ENCODE results near the gene ACTC1.

ACTC1 gene

DNA sequence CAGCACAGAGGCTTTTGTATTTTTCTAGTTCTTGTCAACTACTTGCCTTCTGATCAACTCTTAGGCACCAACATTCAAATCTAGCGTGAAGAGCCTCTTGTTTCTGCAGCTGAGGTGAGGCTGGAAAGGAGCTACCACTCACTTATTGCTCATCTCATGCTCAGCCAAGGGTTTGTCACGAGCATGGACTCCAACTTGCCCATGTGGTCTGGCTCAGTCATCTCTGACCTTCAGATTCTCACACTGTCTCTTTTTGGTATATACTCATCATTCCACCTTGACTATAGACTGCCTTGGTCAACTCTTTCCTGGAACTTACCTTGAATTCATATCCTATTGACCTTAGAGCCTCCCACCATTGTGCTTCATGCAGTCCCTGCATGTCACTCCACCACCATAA is 35.4 kb downstream of the ACTC1 start:
- DNase-seq (ENCODE audit: extremely low read depth in 1 of 2, low read depth in 1 of 2): no peak

- no peak for DNase-seq (ENCODE audit: extremely low read depth in 1 of 2, low read depth in 1 of 2)
Measured at GRCh38 chr15:34759347-34759746, 36.0 kb downstream of the ACTC1 start.

- no peak for DNase-seq (ENCODE audit: extremely low read depth in 1 of 2, low read depth in 1 of 2)
Measured at GRCh38 chr15:34757262-34757661, 38.1 kb downstream of the ACTC1 start.

DNA sequence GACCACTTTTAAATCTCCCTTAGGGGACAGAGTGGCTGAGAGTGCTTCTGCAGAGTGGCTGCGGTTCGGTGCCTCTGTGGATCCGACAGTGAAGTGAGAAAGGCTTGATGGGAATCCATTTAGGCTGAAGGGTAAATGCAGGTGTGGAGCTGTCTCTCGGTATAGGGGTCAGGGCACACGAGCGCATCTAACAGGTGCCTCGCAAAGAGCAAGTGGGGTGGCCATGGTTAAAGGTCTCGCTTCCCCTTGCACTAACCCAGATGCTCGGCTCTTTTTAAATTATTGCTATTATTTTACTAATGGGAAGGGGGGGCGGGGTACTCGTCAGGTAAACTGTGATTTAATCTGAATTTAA is 40.0 kb downstream of the ACTC1 start:
- DNase-seq (ENCODE audit: extremely low read depth in 1 of 2, low read depth in 1 of 2): no peak

DNA sequence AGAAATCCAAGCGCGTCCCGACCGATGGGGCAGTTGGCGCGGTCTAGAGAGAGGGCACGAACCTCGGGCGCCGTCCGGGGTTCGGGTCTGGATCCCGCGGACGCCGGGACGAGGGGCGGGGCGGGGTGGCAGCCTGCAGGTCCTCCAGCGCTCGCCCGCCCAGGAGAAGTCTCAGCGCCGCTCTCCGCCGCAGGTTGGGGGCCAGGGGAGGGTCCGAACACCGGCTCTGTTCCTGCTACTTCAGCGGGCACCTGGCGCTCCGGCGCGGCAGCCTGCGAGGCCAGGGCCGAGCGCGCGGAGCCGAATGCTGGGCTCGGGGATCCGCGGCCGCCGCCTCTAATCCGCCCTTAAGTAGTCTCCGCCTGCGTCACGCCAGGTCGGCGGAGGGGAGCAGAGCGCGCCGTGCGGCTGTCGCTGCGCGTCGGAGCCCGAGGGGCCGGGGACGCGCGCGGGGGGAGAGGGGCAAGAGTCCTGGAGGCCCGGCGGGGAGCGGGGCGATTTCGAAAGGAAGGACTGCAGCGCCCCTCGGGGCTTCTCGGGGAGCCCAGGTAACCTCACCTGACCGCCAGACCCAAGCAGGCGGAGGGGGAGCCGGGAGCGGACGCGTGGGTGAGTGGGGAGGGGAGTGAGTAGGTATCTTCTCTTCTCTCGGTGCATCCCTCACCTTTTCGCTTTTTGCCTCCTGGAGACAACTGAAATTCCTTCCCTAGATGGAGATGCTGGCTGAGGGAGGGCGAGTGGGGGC is 40.5 kb downstream of the ACTC1 start, which contains the start of gene GJD2:
Gene GJD2, minus strand, starts transcription at position 325 of the 745 bp plus-strand sequence. CDS start 510 bp downstream, outside the sequence.
- DNase-seq (ENCODE audit: extremely low read depth in 1 of 2, low read depth in 1 of 2): no peak

GRCh38 chr15:34754171-34754601 is 41.2 kb downstream of the ACTC1 start:
- no peak for DNase-seq (ENCODE audit: extremely low read depth in 1 of 2, low read depth in 1 of 2)

DNA sequence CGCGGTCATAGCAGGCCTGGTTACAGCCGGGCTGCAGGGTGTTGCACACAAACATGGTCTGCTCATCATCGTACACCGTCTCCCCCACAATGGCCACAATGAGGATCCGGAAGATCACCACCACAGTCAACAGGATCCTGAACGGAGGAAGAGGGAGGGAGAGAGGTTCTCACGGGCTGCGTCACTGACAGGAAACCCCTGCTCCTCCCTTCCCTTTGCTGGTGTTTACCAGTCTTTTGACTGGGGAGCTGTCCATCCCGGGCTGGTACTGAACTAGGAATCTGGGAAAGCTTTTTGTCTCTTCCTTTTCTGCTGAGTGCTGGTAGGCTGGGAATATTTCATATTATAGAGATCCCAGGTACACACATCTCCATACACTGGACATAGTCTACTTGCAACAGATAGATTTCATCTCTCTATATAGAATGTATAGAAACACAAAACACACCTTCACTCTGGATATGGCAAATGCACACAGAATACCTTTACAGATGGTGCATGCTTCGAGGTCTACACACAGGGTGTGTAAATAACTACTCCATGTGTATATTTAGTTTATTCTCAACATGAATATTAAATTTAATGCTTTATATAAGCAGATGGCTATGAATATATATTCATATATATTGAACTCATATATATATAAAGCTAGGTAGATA is 42.0 kb downstream of the ACTC1 start:
- no peak for DNase-seq (ENCODE audit: extremely low read depth in 1 of 2, low read depth in 1 of 2)

DNA sequence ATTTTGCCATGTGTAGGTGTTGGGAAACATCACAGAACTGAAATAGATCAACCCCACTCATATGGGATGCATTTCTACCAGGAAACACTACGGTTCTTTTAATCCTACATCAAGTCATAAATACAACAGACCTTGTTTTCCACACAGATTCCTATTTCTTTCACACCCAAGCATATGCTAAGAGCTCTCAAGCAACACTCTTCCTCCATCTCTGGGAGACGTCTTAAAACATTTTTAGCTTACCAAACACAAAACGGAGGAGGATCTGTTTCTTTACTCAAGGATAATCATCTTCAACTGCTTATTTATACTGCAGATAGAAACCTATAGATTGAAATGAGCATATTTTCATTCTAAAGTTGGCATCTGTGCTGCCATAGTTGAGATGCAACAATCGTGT is 45.7 kb downstream of the ACTC1 start:
- no peak for DNase-seq (ENCODE audit: extremely low read depth in 1 of 2, low read depth in 1 of 2)
